ENCODE measurements around the gene MYO18A.
A peak's percentile ranks its signal among the peaks of the same experiment; 100 is the strongest.

The MYO18A gene

DNA sequence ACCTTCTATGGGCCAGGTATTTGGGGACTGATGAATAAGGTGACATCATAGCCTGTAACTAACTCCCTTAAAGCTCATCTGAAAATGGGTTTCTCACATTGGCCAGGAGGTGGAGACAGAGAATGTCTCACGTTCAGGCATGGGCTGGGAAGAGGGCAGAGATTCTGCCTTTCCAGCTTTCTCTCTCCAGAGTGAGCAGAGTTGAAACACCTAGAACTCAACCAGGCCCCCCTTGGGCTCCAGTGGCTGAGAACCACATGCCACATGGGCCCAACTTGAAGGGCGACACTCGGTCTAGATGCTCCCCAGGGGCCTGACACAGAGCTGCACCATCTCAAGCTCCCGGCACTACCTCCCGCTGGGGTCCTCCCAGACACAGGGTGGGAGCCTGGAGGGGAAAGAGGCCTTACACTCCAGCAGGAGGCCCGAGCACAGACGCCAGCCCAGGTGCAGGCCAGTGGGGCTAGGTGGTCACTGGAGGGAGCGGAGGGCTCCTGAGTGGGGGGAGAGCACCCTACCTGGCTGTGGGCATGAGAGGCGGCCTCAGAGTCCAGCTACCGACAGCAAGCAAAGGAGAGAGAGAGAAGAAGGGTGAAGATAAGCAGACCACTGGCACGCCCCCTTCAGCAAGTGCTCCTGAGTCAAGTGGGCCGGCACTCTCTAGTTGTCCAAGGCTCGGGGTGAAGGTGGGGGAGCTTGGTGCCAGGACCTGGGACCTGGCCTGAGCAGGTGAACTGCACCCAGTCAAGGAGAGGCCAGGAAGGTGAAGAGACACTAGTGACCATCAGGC is 55.9 kb downstream of the MYO18A start:
- DNase-seq = peak; percentile 66

DNA sequence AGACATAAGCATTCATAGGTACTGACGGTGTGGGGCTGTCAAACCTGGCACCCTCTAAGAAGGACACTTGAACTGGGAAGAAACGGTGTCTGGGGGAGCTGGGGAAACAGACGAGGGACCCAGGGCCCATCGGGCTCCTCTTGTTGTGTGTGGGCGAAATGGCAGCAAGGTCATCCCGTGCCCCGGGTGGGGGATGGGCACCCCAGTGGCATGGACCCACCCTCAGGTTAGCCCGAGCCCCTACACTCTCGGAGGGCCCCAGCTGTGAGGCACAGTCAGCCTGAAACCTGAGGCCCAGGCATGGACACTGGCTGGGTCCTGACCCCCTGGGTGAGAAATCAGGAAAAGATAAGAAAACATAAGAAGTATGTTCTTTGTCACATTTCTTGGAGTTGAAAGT is 57.1 kb downstream of the MYO18A start:
- no peak for DNase-seq

DNA sequence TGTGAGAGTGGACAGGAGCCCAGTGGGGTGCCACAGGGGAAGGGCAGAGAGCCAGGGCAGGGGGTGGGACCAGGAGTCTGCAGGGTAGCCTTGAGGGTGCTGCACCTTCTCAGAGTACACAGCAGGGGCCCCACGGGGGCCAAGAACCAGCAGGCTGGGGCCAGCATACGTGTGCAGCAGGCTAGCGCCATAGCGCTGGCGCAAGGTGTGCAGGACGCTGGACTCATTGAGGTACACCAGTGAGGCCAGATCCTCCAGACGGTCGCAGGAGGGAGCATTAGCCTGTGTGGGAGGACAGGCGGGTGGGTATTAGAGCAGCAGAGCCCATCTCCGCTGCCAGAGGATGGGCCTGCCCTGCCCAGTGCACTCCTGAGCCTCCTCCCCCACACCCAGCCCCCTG is 58.8 kb downstream of the MYO18A start:
- DNase-seq = no peak

DNA sequence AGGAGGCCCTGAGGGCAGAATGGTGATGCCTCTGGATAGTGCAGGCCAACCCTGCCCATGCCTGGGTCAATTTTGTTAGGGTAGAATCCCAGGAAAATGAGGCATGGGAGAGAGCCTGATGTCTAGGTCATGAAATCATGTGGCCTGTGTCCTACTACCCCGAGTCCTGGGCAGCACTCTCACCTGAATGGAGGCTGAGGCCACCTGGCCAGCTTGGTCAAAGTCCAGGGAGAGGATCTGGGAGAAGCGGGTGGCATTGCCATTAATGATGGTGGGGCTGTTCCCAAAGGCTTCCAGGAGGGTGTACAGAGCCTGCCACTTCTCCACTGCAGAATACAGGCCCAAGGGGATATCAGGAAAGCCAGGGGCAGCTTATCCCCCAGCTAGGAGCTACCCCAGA is 59.8 kb downstream of the MYO18A start:
- no peak for DNase-seq

DNA sequence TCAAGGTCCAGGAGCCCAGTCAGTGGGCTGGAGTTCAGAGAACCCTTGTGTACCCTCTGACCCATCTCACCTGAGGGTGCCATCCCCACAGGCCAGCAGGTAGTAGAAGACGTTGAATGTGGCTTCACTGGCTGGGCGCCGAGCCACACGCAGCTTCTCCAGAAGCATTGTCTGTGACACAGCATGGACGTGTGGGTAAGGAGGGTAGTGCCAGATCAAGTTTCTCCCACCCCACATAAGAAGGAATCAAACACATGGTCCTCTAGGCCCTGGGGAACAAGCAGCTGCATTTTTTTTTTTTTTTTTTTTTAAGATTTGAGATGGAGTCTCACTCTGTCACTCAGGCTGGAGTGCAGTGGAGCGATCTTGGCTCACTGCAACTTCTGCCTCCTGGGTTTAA is 60.9 kb downstream of the MYO18A start:
- DNase-seq = no peak

DNA sequence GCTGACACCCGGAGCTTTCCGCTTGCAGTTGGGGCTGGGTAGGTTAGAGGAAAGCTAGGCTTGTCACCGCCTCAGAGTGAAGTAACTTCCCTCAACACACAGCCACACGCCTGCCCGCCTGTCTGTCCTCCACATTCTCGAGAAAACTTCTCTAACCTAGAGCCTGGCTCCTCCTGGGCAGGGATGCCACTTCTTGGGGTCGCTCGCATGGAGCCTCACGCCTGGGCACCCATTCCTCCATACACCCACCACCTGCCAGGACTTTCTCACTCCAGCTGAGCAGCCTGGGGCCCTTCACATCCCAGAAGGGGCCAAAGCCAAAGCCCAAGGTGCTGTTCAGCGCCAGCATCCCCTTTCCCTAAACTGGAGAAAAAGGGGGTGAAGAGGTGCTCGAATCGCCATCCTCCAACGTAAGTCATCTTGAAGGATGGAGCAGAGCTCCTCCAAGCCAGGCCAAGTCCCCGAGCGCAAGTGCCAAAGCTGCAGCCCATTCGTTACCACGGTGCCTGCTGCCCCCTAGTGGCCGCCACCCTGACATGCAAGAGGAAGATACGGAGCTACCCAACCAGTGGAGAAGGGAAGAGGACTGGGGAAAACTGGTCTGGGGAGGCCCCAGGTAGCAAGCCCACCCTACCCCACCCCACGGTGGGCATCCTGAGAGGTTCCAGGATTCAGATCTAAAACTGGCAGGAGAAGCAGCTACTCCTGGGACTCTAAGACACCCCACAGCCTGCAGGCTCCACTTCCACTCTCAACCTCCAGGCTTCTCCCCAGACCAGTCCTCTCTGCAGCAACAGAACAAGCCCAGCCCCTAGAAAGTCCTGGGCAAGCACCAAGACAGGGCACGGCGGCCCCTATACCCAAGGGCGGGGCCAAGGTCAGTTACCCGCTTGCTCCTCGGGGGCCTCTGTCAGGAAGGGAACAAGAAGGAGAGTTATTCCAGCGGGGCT is 63.1 kb downstream of the MYO18A start:
- peak; percentile 81 for DNase-seq

DNA sequence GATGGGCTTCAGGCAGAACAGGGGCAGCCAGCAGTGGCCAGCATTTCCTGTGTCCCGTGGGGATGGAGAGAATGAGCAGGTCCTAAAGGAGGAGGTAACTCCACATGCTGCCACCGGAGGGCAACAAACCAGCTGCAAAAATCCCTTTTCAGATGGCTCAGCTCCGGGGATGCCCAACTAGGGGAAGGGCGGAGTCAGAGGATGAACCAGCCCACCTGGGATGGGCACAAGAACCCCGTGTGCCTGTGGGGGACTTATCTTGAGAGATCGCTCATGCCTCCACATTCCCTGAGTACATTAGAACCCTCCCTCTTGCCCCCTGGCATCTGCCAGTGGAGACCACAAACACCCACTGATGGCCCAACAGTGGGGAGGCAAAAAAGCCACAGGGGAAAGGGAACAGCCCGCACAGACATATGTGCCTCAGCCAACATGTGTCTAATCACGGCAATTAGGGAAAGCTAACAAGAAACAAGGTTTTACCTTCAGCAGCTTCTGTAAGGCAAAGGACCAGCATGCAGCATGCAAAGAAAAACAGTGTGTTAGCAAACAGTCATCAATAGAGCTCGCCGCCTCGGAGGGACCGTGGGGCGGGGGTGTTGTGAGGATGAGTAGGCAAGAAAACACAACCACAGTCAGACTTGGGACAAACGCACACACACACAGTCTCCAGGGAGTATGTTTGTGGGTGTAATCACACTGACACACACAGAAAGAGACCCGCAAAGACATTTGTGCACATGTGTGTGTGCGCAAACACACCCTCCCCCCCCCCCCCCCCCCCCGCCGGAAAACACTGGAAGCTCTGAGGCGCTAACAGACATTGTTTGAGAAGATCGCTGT is 64.0 kb downstream of the MYO18A start:
- DNase-seq = no peak

DNA sequence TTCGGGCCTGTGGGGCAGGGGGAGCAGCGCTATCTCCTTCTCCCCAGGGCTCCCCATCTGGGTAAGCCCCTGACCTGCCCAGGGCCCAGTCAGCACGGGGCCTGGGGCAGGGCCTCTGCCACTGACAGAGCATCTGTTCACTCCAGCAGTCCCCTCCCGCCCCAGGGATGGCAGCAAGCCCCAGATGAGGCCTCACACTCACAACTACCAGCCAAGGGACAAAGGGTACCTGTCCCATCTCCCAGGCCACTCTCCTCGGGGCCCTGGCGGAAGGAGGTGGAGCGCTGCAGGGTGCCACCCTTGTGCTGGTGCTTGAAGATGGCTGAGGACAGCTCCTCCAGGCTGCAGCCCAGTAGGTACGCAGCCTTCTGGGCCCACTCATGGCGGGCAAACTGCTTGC is 64.8 kb downstream of the MYO18A start:
- no peak for DNase-seq

DNA sequence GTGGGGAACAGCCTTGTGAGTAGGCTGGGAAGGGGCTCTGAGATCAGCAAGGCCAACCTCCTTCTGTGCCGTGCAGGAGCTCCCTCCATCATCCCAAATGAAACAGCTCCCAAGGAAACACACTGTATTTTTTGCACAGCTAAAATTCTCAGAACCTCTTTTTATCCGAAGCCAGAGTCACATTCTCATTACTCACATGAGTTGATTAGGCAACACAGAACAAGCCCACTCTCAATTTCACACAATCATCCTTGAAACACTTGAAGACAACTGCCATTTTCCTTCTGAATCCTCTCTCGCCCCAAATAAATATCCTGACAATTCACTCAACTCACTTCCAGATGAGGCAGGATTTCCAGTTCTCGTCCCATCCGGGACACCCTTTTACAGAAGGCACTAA is 66.1 kb downstream of the MYO18A start:
- no peak for DNase-seq

DNA sequence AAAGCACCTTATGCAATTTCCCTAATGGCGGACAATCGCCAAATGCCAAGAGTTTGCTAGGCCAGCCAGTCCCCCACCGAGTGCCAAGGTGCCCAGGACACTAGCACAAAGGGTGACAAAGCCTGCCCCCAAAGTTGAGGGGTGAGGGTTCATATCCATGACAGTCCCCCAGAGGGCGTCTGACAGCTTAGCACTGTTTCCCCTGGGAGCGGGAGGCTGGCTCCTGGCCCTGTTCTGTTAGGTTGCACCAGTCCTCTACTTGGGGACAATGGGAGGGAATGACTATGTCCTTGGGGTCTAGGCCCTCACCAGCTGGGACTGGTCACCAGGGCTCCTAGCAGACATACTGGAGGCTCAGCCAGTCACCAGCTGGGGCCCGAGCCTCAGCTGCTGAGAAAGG is 66.9 kb downstream of the MYO18A start:
- DNase-seq = no peak

DNA sequence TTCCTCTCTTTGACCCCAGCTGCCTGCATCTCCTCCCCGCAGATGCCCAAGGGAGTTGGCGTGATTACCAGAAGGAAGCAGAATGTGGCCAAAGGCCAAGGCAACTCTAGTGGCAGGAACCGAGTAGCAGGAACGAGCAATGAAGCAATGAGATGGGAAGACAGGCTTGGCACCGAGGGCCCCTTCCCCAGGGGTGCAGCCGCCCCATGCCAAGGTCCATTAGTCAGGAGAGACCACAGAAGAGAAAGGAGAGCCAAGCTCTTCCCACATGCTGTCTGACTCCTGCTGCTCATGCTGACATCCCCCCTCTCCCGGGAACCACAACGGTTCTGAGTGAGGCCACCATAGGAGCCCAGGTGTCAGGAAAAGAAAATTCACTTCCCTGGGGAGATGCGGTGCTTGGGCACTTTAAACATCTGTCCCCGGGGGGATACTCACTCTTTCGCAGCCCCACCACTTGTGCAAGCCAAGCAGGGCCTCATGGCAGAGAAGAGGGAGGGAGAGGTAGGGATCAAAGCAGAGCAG is 67.4 kb downstream of the MYO18A start:
- peak; percentile 53 for DNase-seq

DNA sequence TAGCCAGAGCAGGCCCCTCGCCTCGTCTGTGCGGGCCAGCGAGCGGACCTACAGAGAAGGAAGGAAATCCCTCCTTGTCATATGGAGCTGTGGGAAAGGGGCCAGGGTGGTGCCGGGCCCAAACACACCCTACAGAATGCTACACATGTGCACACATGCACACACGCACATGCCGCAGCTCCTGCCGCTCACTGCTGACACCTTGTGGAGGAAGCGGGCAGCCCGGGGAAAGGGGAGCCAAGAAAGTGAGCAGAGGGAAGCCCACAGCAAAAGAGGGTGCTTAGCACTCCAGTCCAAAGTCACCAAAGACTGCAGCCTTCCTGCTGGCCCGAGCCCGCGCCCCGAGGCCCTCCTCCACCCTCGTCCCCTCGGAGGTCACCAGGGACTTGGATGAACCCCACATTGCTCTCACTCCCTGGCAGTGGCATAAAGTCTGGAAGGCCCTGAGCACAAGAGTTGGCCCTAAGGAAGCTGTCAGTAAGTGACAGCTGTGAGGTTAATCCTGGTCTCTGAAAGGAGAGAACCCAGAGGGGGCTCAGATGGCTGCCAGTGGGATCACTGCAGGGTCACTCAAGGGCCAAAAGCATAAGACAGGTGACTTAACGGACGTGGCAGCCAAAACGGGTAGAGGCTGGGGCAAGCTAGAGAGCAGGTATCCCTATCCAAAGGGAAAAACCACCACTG is 68.2 kb downstream of the MYO18A start:
- peak; percentile 86 for DNase-seq

DNA sequence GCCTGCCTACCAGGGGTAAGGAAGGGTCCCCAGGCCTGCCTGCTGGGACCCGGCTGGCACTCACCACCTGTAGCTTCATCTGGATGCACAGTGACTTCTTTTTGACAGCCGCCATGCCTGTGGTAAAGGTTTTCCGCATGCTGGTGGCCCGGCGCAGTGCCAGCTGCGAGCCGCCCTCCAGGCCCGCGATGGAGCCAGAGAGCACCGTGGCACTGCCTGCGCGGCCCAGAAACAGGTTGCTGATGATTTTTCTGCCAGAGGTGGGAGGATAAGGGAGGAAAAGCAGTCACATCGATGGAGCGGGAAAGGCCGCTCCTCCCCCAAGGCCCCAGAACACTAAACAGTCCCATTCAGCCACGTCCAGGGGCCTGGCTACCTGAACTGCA is 69.8 kb downstream of the MYO18A start:
- DNase-seq = no peak

DNA sequence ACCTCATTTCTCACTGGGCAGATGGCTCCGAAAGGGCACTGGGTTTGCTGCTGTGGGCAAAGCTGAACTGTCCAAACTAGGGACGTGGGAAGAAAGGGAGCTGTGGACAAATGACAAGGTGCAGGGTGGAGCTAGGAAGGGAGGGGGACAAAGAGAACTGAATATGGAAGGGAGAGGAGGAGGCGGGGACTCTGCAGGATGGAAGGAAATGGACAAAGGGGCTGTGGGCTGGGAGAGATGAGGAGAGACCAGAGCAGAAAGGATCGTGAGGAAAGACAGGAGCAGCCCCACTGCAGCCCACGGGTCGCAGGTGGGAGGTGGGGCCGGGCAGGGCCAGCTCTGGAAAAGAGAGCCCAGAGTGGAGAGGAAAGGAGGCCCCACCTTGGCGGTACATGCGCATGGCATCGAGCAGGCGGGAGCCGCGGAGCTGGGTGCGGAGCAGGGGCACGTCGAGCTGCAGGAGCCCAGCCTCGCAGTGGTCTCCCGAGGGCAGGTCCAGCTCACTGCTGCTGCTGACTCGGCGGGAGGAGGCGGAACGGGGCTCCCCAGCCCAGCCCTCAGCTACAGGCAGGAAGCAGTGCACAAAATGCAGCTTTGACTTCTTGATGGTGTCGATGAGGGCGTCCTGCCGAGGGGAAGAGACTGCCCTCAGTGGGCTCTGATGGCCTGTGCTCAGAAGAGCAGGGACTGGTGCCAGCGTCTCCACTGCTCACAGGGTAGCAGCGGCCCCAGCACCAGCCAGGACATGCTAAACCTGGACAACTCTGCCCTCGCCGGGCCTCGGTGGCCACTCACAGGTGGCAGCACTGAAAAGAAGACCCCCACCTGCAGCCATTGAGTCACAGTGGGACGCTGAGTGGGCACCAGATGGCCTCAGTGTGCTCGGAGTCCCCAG is 70.5 kb downstream of the MYO18A start:
- DNase-seq = no peak

DNA sequence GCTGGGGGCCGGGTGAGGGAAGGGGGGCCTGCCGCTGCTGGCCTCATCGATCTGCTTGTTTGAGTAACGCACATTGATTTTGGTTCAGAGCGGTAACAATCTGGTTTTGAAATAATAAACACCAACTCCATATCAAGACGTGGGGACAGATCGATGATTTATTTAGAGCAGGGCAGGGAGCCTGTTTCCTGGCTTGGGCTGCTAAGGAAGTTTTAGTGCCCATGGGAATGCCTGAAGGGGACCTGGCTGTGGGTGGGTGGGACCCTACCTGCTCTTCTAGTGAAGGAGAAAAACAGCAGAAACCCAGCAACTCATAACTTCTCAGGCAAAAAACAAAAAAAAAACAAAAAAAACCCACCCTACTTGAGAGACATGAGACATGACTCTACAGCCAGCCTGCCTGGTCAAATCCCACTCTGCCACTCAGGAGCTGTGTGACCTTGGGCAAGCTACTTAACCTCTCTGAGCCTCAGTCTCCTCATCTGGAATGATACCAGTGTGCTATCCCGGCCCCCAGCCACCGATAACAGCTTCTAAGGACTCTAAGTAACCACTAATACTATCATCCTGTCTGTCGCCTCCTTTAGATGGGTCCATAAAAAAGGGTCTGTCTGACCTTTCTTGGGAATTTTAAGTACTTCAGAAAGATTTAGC is 71.2 kb downstream of the MYO18A start:
- no peak for DNase-seq

DNA sequence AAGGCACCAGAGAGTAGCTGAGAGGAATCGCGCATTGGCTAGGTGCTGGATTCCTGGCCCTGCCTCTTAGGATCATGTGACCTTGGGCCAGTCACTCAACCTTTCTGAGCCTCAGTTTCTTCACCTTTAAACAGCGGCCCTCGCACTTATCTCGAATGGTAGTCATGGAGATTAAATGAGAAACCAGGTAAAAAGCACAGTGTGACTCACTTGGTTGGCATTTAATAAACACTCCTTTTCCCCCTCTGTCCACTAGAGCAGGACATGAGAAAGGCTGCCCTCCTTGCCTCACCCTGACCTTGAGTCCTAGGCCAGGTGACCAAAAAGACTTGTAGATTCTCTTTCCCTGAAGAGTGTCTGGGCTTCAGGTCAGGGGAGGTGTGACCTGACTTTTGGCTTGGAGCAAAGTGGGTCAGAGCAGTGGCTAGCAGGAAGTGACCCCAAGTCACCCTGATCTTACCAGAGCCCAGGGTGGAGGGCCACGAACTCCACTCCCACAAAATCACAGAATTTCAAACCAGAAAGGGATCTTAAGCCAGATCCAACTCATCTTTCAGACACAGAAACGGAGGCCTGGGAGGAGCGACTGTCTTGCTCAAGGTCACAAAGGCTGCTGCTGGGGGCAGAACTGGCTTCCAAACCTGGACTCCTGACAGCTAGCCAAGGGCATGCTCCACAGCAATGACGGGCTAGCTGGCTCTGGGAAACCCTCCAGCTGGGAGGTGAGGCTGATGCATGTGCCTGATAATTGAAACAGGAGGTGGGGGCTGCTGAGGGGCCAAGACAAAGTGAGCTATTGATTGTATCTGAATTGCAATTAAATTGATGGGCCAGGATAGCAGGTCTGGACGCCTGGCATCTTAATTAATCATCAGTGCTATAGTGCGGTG is 72.0 kb downstream of the MYO18A start:
- no peak for DNase-seq

DNA sequence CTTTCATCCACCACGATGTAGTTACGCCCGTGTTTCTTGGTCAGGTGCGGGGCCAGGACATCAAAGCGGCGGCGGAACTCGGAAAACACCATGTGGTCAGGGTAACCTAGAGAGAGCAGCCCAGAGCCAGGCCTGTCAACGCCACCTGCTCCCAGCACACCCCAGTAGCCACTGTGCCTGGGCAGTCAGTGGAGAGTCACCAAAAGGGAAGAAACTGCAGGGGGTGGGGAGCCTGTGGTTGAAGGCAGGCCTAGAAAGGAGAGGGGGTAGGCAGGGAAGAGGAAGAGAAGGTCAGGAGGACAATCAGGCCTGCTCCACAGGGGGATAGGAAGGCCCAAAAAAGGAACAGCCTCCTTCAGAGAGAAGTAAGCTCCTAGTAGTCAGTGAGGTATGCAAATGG is 73.1 kb downstream of the MYO18A start:
- DNase-seq = no peak

DNA sequence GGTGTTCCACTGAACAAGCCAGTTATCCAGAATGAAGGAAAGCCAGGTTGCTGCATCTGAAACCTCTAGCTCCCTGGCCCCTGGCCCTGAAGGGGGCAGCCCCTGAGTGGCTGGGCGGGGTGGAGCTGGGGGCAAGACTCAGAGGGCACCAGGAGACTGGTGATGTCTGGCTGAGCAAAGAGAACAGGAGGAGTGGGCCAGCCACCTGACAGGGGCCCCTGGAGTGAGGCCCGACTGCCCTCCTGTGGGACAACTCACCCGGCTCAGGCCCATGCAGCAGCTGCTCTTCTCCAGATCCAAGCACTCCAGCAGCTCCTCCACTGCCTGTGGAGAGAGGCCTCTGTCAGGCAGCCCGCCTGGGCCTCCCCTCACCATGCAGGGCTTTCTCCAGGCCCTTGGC is 76.9 kb downstream of the MYO18A start:
- no peak for DNase-seq

DNA sequence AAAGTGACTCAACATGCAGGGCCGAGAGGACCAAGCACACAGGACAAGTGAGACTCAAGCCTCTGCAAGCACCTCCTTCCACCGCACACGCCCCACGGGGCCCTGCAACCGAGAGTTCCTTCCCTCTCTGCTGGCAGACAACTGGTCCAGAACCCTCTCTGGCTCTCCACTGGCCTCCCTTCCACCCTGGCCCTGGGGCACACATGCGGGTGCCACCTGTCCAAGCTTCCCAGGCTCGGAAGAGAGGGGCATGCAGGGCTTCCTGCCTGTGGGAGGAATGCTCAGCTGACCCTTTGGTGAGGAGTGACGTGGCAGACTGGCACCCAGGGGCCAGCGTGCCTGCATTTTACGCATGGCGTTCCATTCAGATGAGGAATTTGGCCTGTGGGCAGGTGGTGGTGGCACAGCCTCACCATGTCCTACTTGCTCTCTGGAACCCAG is 77.4 kb downstream of the MYO18A start:
- peak; percentile 51 for DNase-seq

DNA sequence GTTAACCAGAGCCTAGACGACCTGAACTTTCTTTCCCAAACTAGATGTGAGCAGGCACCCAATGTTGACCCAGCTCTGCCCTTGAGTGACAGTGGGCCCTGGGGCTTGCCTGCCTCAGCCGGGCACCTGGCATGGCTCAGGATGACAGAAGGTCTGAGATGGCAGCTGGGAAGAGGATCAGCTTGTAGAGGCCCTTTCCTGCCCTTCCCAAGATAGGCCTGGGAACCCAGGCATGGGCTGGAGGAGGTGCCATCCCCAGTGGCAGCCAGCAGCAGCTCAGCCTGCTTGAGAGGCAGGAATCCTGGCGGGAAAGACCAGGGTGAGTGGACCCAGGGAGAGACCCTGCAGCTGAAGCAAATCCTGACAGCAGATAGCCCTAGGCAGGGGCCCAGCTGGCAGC is 78.2 kb downstream of the MYO18A start:
- DNase-seq = peak; percentile 43
